IMR-90 (cell line): ENCODE data around the gene KCTD19. TPM values are rescaled to one million over a fixed set of nuclear protein-coding genes. Genes with fewer than 3 reads are reported as not detected.

Experiments used
- ATAC-seq: fragments of 200-7000 bp; cut with Tn5 transposase; 2 replicates; pipeline ENCODE4 v1.9.1; 2020; ENCODE audit warnings: low read depth, mild to moderate bottlenecking, moderate library complexity
- BruUV-seq: library from RNA; stranded (reverse); fragments of 400-500 nt; replicated peaks from 2 replicates; lab custom pipeline; 2021; lab: Mats Ljungman, UMichigan
- CTCF ChIA-PET: fragments of 300-600 bp; formaldehyde crosslinking; extraction: SDS; loops from one replicate; lab custom pipeline; 2021; ENCODE audit warnings: antibody characterized with exemption; lab: Yijun Ruan, JAX
- POLR2A ChIA-PET: fragments of 300-600 bp; sonication (Branson Sonifier 250); formaldehyde crosslinking; loops from one replicate; lab custom pipeline; 2022; ENCODE audit warnings: antibody characterized with exemption; ENCODE audit not compliant: unreplicated experiment; lab: Charles Lee
- DNase-seq: peaks from one replicate; pipeline ENCODE4 v3.0.0; 2013
- H2AFZ ChIP-seq: replicated peaks from 2 replicates; pipeline ENCODE3; 2013; ENCODE audit warnings: low read length, mild to moderate bottlenecking; ENCODE audit not compliant: poor library complexity
- H2AK5ac ChIP-seq: 2 replicates; pipeline ENCODE4 v1.6.1; 2013; ENCODE audit warnings: low read depth, low read length, inconsistent platforms
- H2AK9ac ChIP-seq: replicated peaks from 2 replicates; pipeline ENCODE3; 2013; ENCODE audit warnings: mild to moderate bottlenecking, low read depth, low read length, moderate library complexity; ENCODE audit not compliant: poor library complexity
- H2BK120ac ChIP-seq: 2 replicates; pipeline ENCODE4 v1.6.1; 2013; ENCODE audit warnings: low read depth, low read length, inconsistent platforms
- H2BK15ac ChIP-seq: 3 replicates; pipeline ENCODE4 v1.6.1; 2013; ENCODE audit warnings: low read depth, low read length, inconsistent platforms
- H2BK20ac ChIP-seq: 2 replicates; pipeline ENCODE4 v1.6.1; 2013; ENCODE audit warnings: low read depth, mild to moderate bottlenecking, inconsistent platforms, low read length, moderate library complexity
- H2BK5ac ChIP-seq: 2 replicates; pipeline ENCODE4 v1.6.1; 2013; ENCODE audit warnings: mild to moderate bottlenecking, low read depth, low read length, inconsistent platforms; ENCODE audit not compliant: poor library complexity, severe bottlenecking
- H3K14ac ChIP-seq: replicated peaks from 2 replicates; pipeline ENCODE4 v1.6.1; 2013; ENCODE audit warnings: low read depth, low read length, inconsistent platforms
- H3K18ac ChIP-seq: 2 replicates; pipeline ENCODE4 v1.6.1; 2013; ENCODE audit warnings: low read depth, low read length, control low read depth
- H3K23ac ChIP-seq: 2 replicates; pipeline ENCODE4 v1.6.1; 2013; ENCODE audit warnings: low read depth, low read length, inconsistent platforms
- H3K27ac ChIP-seq: 2 replicates; pipeline ENCODE4 v1.5.1; 2013; ENCODE audit warnings: mild to moderate bottlenecking, control low read depth, low read length; ENCODE audit not compliant: insufficient read depth
- H3K27me3 ChIP-seq: 2 replicates; pipeline ENCODE4 v1.6.1; 2013; ENCODE audit warnings: low read length; ENCODE audit not compliant: control insufficient read depth, insufficient read depth
- H3K36me3 ChIP-seq: 2 replicates; pipeline ENCODE4 v1.6.1; 2013; ENCODE audit warnings: low read length, mixed read lengths; ENCODE audit not compliant: control insufficient read depth, insufficient read depth
- H3K4ac ChIP-seq: 2 replicates; pipeline ENCODE4 v1.6.1; 2013; ENCODE audit warnings: low read depth, low read length, inconsistent platforms
- H3K4me1 ChIP-seq: 2 replicates; pipeline ENCODE4 v1.6.1; 2013; ENCODE audit warnings: low read length, mixed read lengths; ENCODE audit not compliant: control insufficient read depth, insufficient read depth
- H3K4me2 ChIP-seq: 2 replicates; pipeline ENCODE4 v1.6.1; 2013; ENCODE audit warnings: low read depth, mild to moderate bottlenecking, control low read depth, low read length, moderate library complexity
- H3K4me3 ChIP-seq: 2 replicates; pipeline ENCODE4 v1.5.1; 2013; ENCODE audit warnings: low read depth, mild to moderate bottlenecking, control low read depth, low read length, moderate library complexity; ENCODE audit not compliant: insufficient read depth
- H3K56ac ChIP-seq: 2 replicates; pipeline ENCODE4 v1.6.1; 2013; ENCODE audit warnings: low read length, inconsistent platforms; ENCODE audit not compliant: insufficient read depth; ENCODE audit errors: extremely low read depth
- H3K79me1 ChIP-seq, 2 experiments: 2 replicates each; pipeline ENCODE4 v1.6.1; 2013; ENCODE audit warnings: low read length in 2 of 2, inconsistent platforms in 1 of 2, low read depth in 1 of 2
- H3K9ac ChIP-seq: 2 replicates; pipeline ENCODE4 v1.6.1; 2013; ENCODE audit warnings: low read depth, low read length, control low read depth
- H3K9me1 ChIP-seq: 2 replicates; pipeline ENCODE4 v1.6.1; 2013; ENCODE audit warnings: low read length, inconsistent platforms; ENCODE audit not compliant: insufficient read depth
- H3K9me3 ChIP-seq: 2 replicates; pipeline ENCODE4 v1.6.1; 2013; ENCODE audit warnings: low read length; ENCODE audit not compliant: control insufficient read depth, insufficient read depth
- H4K20me1 ChIP-seq: 2 replicates; pipeline ENCODE4 v1.6.1; 2013; ENCODE audit warnings: low read length, inconsistent platforms; ENCODE audit not compliant: insufficient read depth
- H4K5ac ChIP-seq: 2 replicates; pipeline ENCODE4 v1.6.1; 2013; ENCODE audit warnings: mild to moderate bottlenecking, low read depth, low read length, control low read depth
- H4K8ac ChIP-seq, 2 experiments: 2 replicates each; pipeline ENCODE4 v1.6.1; 2013; ENCODE audit warnings: low read depth in 2 of 2, low read length in 2 of 2, control low read depth in 1 of 2, inconsistent platforms in 1 of 2
- H4K91ac ChIP-seq: 2 replicates; pipeline ENCODE4 v1.6.1; 2013; ENCODE audit warnings: low read depth, low read length, inconsistent platforms; ENCODE audit not compliant: insufficient read depth
- BHLHE40 ChIP-seq: fragments of 150-350 bp; IDR thresholded peaks from 2 replicates; pipeline ENCODE4 v1.6.1; 2016; ENCODE audit warnings: mild to moderate bottlenecking, low read depth, low read length
- CEBPB ChIP-seq: IDR thresholded peaks from 2 replicates; pipeline ENCODE4 v1.6.1; 2012; ENCODE audit warnings: low read depth, low read length, improper control_type of control experiment
- CHD1 ChIP-seq: IDR thresholded peaks from 2 replicates; pipeline ENCODE4 v1.6.1; 2012; ENCODE audit warnings: low read depth, low read length, improper control_type of control experiment
- CTCF ChIP-seq: conservative IDR thresholded peaks from 2 replicates; pipeline ENCODE4 v1.5.1; 2012; ENCODE audit warnings: mild to moderate bottlenecking, low read depth, low read length, improper control_type of control experiment
- ELK1 ChIP-seq: fragments of 150-350 bp; IDR thresholded peaks from 2 replicates; pipeline ENCODE4 v1.6.1; 2016; ENCODE audit warnings: low read depth, mild to moderate bottlenecking, low read length, moderate library complexity, borderline replicate concordance
- FOS ChIP-seq: fragments of 150-350 bp; IDR thresholded peaks from 2 replicates; pipeline ENCODE4 v1.6.1; 2016; ENCODE audit warnings: low read depth, low read length
- MAFK ChIP-seq: IDR thresholded peaks from 2 replicates; pipeline ENCODE4 v1.6.1; 2012; ENCODE audit warnings: low read depth, low read length, improper control_type of control experiment
- MAZ ChIP-seq: IDR thresholded peaks from 2 replicates; pipeline ENCODE4 v1.6.1; 2012; ENCODE audit warnings: low read depth, mild to moderate bottlenecking, low read length, improper control_type of control experiment, moderate library complexity, borderline replicate concordance
- MXI1 ChIP-seq: IDR thresholded peaks from 2 replicates; pipeline ENCODE4 v1.6.1; 2012; ENCODE audit warnings: low read depth, mild to moderate bottlenecking, low read length, moderate library complexity, borderline replicate concordance
- NFE2L2 ChIP-seq: fragments of 150-350 bp; IDR thresholded peaks from 2 replicates; pipeline ENCODE4 v1.6.1; 2016; ENCODE audit warnings: low read depth, mild to moderate bottlenecking, low read length
- POLR2A ChIP-seq: IDR thresholded peaks from 2 replicates; pipeline ENCODE4 v1.6.1; 2012; ENCODE audit warnings: mild to moderate bottlenecking, low read depth, low read length
- RAD21 ChIP-seq: IDR thresholded peaks from 2 replicates; pipeline ENCODE4 v1.6.1; 2012; ENCODE audit warnings: low read length, improper control_type of control experiment
- RCOR1 ChIP-seq: IDR thresholded peaks from 2 replicates; pipeline ENCODE4 v1.6.1; 2012; ENCODE audit warnings: mild to moderate bottlenecking, low read length, improper control_type of control experiment; ENCODE audit not compliant: insufficient replicate concordance
- RFX5 ChIP-seq: IDR thresholded peaks from 2 replicates; pipeline ENCODE4 v1.8.0; 2012; ENCODE audit warnings: low read depth, mild to moderate bottlenecking, low read length, moderate library complexity
- SMC3 ChIP-seq: fragments of 150-350 bp; IDR thresholded peaks from 2 replicates; pipeline ENCODE4 v1.6.1; 2016; ENCODE audit warnings: low read depth, mild to moderate bottlenecking, antibody characterized with exemption, low read length, moderate library complexity
- WGBS, 2 experiments: methylation state at CpG; one replicate each; pipeline versions ENCODE4 v1.1.5 to v1.1.7; 2013; ENCODE audit warnings: missing lambda C conversion rate in 2 of 2; ENCODE audit not compliant: insufficient read length in 1 of 2; ENCODE audit errors: extremely low coverage in 2 of 2; 5-methylcytosine and 5-hydroxymethylcytosine counted together
- dilution Hi-C: fragments of 300-500 bp; cut with HindIII; formaldehyde crosslinking; loops from one replicate; pipeline ENCODE4 v1.14.3; 2018; ENCODE audit warnings: low sequenced_read_pairs; ENCODE audit not compliant: unreplicated experiment
- in situ Hi-C: fragments of 300-500 bp; cut with MboI; formaldehyde crosslinking; loops from 3 replicates; pipeline ENCODE4 v1.14.3; 2019; ENCODE audit warnings: low sequenced_read_pairs, inconsistent platforms, mixed read lengths
- intact Hi-C: fragments of 100-400 bp; cut with micrococcal nuclease; formaldehyde crosslinking; loops from 2 replicates; pipeline ENCODE4 v1.10.0; 2022
- polyA plus RNA-seq, 3 experiments: library from polyadenylated mRNA; depleted of rRNA; stranded (reverse); fragments of >200 nt; gene quantifications; 2 replicates each; pipeline ENCODE4 v1.2.3, GENCODE V29; 2012; ENCODE audit warnings: low replicate concordance in 1 of 3
- total RNA-seq: library from RNA; depleted of rRNA; stranded (reverse); fragments of >200 nt; gene quantifications from 2 replicates; pipeline ENCODE4 v1.2.3, GENCODE V29; 2012

Gene KCTD19
- total and polyA plus RNA-seq, 2 of the 4 experiments (the other 2 are of a cell fraction), result under 0.01 to 0.07 TPM

- H3K9me3 ChIP-seq, result no peaks in the 10 kb centered on the region
- no peak overlapping the region for H3K9ac ChIP-seq
- H3K14ac ChIP-seq, result no peak overlapping the region
- H3K27me3 ChIP-seq, result no peaks in the 10 kb centered on the region
- dilution Hi-C loops, result no loop called here
- peaks cover 14% of the 10 kb centered on the region for H3K4me1 ChIP-seq
- H3K4ac ChIP-seq, result peak overlapping the region; percentile 33; the same call in 1 of the 2 replicates
- peaks cover 12% of the 10 kb centered on the region for H3K9me1 ChIP-seq
- H4K5ac ChIP-seq, result no peak overlapping the region
- H2AK5ac ChIP-seq, result 0 out of 2 replicates have a peak overlapping the region, but pooled peaks have one; percentile 65
- 93% methylated on average over 4 of the region's 11 CpGs; no CpG with 5 or more reads in 1 of the 2 experiments for WGBS, 2 experiments
- H2BK15ac ChIP-seq, result no peak overlapping the region
- ChIA-PET POLR2A (no interaction called here), CTCF (no interaction called here)
- in situ Hi-C loops, result no loop called here
- no peak overlapping the region for H2BK20ac ChIP-seq
- H2AK9ac ChIP-seq, result no peak overlapping the region
- H3K79me1 ChIP-seq, result no peaks in the 10 kb centered on the region
- H3K56ac ChIP-seq, result no peak overlapping the region
- H3K36me3 ChIP-seq, result no peaks in the 10 kb centered on the region
- H4K20me1 ChIP-seq, result no peaks in the 10 kb centered on the region; the same call in 1 of the 2 replicates
- no peak overlapping the region for H3K23ac ChIP-seq
- H4K91ac ChIP-seq, result no peak overlapping the region; the same call in 1 of the 2 replicates
- no peak overlapping the region for H2BK120ac ChIP-seq
- ATAC-seq (0 out of 2 replicates have a peak, but pooled peaks have one; percentile 19), DNase-seq (no peak)
- H3K4me2 ChIP-seq, result no peak overlapping the region
- H2BK5ac ChIP-seq, result no peak overlapping the region
- no peak overlapping the region for H3K4me3 ChIP-seq
- no peak overlapping the region for H2AFZ ChIP-seq
- H3K27ac ChIP-seq, result no peak overlapping the region
- H3K18ac ChIP-seq, result no peak overlapping the region
- H4K8ac ChIP-seq, result no peak overlapping the region
- no TSS peak for BruUV-seq
- intact Hi-C loops, result no loop called here
- TF ChIP-seq POLR2A (no peak), RAD21 (no peak), RCOR1 (no peak), CTCF (no peak), MAFK (no peak), ELK1 (no peak), FOS (no peak), NFE2L2 (no peak), MXI1 (no peak), CHD1 (no peak), BHLHE40 (no peak), SMC3 (no peak), MAZ (no peak), RFX5 (no peak), CEBPB (no peak)
These were observed 25.3 kb downstream of the KCTD19 start for GRCh38 chr16:67301080-67301782.
